Osteocyte (in vitro differentiated cells): ENCODE results near the gene EDNRA. TPM values are rescaled to one million over a fixed set of nuclear protein-coding genes. Genes with fewer than 3 reads are reported as not detected.

Source experiments
- DNase-seq: peaks from one replicate; pipeline ENCODE4 v3.0.0; 2021; ENCODE audit warnings: mixed read lengths; ENCODE audit not compliant: unreplicated experiment; ENCODE audit errors: extremely low spot score
- H3K27ac Mint-ChIP-seq: one replicate; pipeline ENCODE4 v1.8.0; 2021; ENCODE audit warnings: mild to moderate bottlenecking, mixed read lengths; ENCODE audit not compliant: unreplicated experiment
- H3K27me3 Mint-ChIP-seq: one replicate; pipeline ENCODE4 v1.8.0; 2021; ENCODE audit warnings: mixed read lengths; ENCODE audit not compliant: unreplicated experiment
- H3K36me3 Mint-ChIP-seq: one replicate; pipeline ENCODE4 v1.8.0; 2021; ENCODE audit warnings: mixed read lengths; ENCODE audit not compliant: unreplicated experiment
- H3K4me1 Mint-ChIP-seq: one replicate; pipeline ENCODE4 v1.8.0; 2021; ENCODE audit warnings: mixed read lengths; ENCODE audit not compliant: unreplicated experiment
- H3K4me3 Mint-ChIP-seq: one replicate; pipeline ENCODE4 v1.8.0; 2021; ENCODE audit warnings: mild to moderate bottlenecking, moderate library complexity, mixed read lengths; ENCODE audit not compliant: unreplicated experiment
- H3K9me3 Mint-ChIP-seq: one replicate; pipeline ENCODE4 v1.8.0; 2021; ENCODE audit warnings: mixed read lengths; ENCODE audit not compliant: unreplicated experiment
- total RNA-seq: library from RNA; stranded (reverse); gene quantifications from 2 replicates; pipeline ENCODE4 v1.2.1, GENCODE V29; 2021
- TF ChIP-seq, protein P1 (sequence below): fragments of 200-600 bp; sonication (generic); IDR thresholded peaks from 2 replicates; pipeline ENCODE4 v1.5.0; 2021; ENCODE audit warnings: antibody characterized with exemption, mild to moderate bottlenecking, moderate library complexity

Gene EDNRA
- total RNA-seq, 1 donor from 2014 or later = 181 TPM

DNA sequence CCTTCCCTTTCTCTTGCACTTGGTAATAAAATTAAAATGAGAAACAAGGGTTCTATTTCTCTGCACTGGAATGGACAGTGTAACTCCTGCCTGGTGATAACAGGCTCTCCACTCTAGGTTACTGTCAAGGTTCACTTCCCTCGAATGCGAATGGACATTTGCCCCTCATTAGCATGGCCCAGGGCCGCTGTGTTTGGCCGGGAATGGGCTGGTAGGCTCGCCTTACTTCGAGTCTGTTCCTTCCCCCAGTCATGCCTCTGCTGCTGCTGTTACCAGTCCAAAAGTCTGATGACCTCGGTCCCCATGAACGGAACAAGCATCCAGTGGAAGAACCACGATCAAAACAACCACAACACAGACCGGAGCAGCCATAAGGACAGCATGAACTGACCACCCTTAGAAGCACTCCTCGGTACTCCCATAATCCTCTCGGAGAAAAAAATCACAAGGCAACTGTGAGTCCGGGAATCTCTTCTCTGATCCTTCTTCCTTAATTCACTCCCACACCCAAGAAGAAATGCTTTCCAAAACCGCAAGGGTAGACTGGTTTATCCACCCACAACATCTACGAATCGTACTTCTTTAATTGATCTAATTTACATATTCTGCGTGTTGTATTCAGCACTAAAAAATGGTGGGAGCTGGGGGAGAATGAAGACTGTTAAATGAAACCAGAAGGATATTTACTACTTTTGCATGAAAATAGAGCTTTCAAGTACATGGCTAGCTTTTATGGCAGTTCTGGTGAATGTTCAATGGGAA is 61.5 kb downstream of the EDNRA start:
- H3K4me3 Mint-ChIP-seq = no peak overlapping the region
- TF ChIP-seq, protein P1, sequence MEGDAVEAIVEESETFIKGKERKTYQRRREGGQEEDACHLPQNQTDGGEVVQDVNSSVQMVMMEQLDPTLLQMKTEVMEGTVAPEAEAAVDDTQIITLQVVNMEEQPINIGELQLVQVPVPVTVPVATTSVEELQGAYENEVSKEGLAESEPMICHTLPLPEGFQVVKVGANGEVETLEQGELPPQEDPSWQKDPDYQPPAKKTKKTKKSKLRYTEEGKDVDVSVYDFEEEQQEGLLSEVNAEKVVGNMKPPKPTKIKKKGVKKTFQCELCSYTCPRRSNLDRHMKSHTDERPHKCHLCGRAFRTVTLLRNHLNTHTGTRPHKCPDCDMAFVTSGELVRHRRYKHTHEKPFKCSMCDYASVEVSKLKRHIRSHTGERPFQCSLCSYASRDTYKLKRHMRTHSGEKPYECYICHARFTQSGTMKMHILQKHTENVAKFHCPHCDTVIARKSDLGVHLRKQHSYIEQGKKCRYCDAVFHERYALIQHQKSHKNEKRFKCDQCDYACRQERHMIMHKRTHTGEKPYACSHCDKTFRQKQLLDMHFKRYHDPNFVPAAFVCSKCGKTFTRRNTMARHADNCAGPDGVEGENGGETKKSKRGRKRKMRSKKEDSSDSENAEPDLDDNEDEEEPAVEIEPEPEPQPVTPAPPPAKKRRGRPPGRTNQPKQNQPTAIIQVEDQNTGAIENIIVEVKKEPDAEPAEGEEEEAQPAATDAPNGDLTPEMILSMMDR = no peak
- no peak overlapping the region for H3K27ac Mint-ChIP-seq
- peaks cover 25% of the 10 kb centered on the region for H3K4me1 Mint-ChIP-seq
- peaks cover 5% of the 10 kb centered on the region for H3K9me3 Mint-ChIP-seq
- DNase-seq = no peak
- H3K36me3 Mint-ChIP-seq = peaks cover 75% of the 10 kb centered on the region
- H3K27me3 Mint-ChIP-seq = no peaks in the 10 kb centered on the region

DNA sequence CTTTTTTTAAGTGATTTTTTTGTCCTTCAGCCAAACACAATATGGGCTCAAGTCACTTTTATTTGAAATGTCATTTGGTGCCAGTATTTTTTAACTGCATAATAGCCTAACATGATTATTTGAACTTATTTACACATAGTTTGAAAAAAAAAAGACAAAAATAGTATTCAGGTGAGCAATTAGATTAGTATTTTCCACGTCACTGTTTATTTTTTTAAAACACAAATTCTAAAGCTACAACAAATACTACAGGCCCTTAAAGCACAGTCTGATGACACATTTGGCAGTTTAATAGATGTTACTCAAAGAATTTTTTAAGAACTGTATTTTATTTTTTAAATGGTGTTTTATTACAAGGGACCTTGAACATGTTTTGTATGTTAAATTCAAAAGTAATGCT is 62.1 kb downstream of the EDNRA start:
- TF ChIP-seq, protein P1 = no peak
- Mint-ChIP-seq H3K27ac (no peak overlapping the region), H3K4me3 (no peak overlapping the region), H3K27me3 (no peaks in the 10 kb centered on the region), H3K4me1 (peaks cover 31% of the 10 kb centered on the region), H3K36me3 (peaks cover 77% of the 10 kb centered on the region), H3K9me3 (peaks cover 5% of the 10 kb centered on the region)
- no peak for DNase-seq

DNA sequence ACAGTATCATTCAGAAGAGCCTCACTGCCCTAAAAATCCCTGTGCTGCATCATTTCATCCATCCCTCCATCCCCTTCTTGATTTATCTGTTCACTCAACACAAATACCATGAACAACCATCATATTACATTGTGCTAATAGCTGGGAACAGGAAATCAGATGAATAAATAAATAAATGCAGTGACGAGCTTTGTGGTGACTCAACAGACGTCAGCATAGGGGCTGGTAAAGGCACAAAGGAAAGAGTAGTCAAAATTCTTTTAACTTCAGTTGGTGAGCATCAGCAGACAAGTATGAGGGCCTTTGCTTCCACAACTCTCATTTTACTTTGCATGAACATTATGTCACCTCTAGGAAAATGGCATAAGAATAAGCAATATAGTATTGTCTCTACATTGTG is 65.5 kb downstream of the EDNRA start:
- Mint-ChIP-seq H3K27me3 (no peaks in the 10 kb centered on the region), H3K36me3 (peaks cover 57% of the 10 kb centered on the region), H3K4me3 (no peak overlapping the region), H3K27ac (peak overlapping the region; percentile 25), H3K4me1 (peaks cover 51% of the 10 kb centered on the region), H3K9me3 (peaks cover 5% of the 10 kb centered on the region)
- DNase-seq = no peak
- TF ChIP-seq, protein P1 = no peak

DNA sequence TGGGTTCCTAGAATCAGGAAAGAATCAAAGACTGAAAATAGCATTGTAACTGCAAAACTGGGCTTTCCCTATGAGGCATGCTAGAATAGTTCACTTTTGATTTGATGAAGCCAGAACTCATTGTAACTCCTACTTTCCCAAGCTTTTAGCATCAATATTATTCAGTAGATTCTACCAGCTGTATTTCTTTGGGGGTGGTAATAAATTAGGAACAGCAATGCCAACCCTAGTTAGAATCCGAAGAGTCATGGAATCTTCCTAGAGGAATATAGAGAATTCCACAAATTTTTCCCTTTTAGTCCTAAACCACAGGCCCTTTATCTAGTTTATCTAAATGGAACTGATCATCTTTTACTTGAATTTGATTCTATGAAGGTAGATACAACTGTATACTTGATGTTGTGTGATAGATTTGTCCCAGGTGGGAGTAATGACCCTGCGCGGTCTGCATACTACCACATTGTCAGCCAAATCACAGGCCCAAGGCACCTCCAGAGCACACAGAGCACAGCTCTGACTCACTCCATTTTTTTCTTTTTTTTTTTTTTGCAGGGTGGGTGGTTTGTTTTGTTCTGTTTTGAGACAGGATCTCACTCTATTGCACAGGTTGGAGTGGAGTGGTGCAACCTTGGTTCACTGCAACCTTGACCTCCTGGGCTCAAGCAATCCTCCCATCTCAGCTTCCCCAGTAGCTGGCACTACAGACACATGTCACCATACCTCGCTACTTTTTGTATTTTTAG is 66.6 kb downstream of the EDNRA start:
- peaks cover 53% of the 10 kb centered on the region for H3K36me3 Mint-ChIP-seq
- H3K27ac Mint-ChIP-seq = peak overlapping the region; percentile 73
- TF ChIP-seq, protein P1 = no peak

DNA sequence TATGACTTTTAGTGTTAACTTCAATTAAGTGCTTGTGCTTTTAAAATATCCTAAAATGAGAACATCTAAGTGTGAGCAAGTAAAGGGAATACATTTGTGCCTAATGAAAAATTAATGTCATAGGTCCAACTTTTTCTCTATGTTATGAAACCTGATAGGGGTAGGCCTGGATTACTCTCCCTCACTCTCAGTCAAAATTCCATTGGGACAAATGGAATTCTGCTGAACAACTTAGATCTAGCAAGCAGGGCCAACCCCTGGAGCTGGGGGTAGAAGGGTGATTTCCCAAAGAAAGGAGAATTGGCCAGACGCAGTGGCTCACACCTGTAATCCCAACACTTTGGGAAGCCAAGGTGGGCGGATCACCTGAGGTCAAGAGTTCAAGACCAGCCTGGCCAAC is 67.4 kb downstream of the EDNRA start:
- TF ChIP-seq, protein P1 = no peak
- H3K36me3 Mint-ChIP-seq = peaks cover 45% of the 10 kb centered on the region
- peaks cover 10% of the 10 kb centered on the region for H3K9me3 Mint-ChIP-seq
- no peaks in the 10 kb centered on the region for H3K27me3 Mint-ChIP-seq
- H3K27ac Mint-ChIP-seq = no peak overlapping the region
- H3K4me1 Mint-ChIP-seq = peaks cover 46% of the 10 kb centered on the region
- no peak overlapping the region for H3K4me3 Mint-ChIP-seq
- no peak for DNase-seq

More for the DNA sequence above, 66.6 kb downstream of the EDNRA start:
- Mint-ChIP-seq H3K9me3 (peaks cover 10% of the 10 kb centered on the region), H3K4me3 (no peak overlapping the region), H3K4me1 (peaks cover 50% of the 10 kb centered on the region), H3K27me3 (no peaks in the 10 kb centered on the region)
- no peak for DNase-seq
